C4-2B (cell line): Measurements from ENCODE around the gene ALDH16A1.

Experiments used
- CTCF ChIP-seq: fragments of 450-650 bp; conservative IDR thresholded peaks from 2 replicates; pipeline ENCODE4 v1.5.1; 2017; ENCODE audit warnings: mild to moderate bottlenecking
- ZFX ChIP-seq: fragments of 450-650 bp; IDR thresholded peaks from 2 replicates; pipeline ENCODE4 v1.6.1; 2017

DNA sequence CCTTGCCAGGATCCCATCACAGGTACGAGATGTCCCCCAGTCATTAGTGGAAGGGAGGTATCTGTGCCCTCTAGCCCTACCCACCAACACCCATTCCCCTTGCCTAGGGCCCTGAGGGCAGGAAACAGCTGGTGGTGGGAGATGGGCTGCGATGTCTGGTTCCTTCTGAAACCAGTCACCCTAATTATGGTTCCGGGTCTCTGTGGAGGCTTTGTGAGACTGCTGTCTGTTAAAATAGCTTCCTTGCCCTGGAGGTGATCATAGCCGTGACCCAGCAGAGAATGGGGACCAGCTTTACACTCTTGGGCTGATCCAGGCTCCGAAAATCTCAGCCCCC is 5.5 kb downstream of the ALDH16A1 start:
- TF ChIP-seq CTCF (no peak), ZFX (no peak)
